Transverse colon (tissue), 3 donors: ENCODE measurements around the gene BIN2.

ENCODE experiments used
- CTCF ChIP-seq, 5 experiments: fragments of 200-600 bp in 3 of 5; fragments of 450-650 bp in 2 of 5; sonication (generic) in 3 of 5; IDR thresholded peaks; 1 replicate in 2 of 5; 2 replicates in 3 of 5; pipeline ENCODE4 v1.5.1; 2016 to 2017; ENCODE audit warnings: antibody characterized with exemption in 5 of 5, inconsistent platforms in 3 of 5, mild to moderate bottlenecking in 2 of 5, moderate library complexity in 1 of 5
- EP300 ChIP-seq: sonication (generic); formaldehyde crosslinking; IDR thresholded peaks from one replicate; pipeline ENCODE4 v1.6.1; 2017; ENCODE audit warnings: antibody characterized with exemption, low read depth
- POLR2A ChIP-seq: fragments of 450-650 bp; IDR thresholded peaks from one replicate; pipeline ENCODE4 v1.6.1; 2016; ENCODE audit warnings: antibody characterized with exemption, mild to moderate bottlenecking, moderate library complexity

DNA sequence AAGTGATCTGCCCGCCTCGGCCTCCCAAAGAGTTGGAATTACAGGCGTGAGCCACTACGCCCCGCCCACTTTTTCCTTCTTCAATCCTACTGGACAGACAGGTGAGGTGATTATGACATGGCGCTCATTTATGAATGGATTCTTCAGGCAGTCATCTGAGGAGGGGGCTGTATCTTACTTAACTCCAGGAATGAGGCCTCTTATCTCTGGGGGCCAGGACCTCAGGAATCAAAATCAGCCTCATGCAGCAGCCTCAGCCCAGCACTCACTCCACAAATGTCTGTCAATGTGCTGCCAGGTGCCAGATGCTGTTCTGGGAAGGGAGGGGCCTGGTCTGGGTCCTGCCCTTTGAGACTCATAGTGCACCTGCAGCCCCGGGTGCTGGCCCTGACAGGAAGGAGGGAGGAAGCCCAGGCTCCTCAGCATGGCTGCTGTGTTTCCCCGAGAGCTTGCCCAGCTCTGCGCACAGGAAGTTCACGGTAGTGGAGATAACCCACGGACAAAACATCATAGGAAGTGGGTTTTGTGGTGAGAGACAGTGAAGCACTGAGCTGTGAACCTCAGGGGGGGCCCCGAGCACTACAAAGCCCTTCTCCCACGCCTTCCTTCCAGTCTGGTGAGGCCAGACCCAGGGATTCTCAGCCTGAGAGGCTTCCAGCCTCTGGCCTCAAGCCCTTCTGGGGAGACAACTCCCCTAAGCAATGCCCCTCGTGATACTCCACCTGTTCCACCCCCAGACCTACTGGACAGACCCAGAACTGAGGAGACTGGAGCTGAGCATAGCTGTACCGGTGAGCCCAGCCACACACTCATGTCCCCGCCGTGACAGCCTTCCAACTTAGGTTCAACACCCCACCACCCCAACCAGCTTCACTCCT is 44.9 kb upstream of the BIN2 start:
- TF ChIP-seq CTCF (IDR thresholded peaks at IDR 0.05) (no peak), POLR2A (no peak), EP300 (no peak)
